ENCODE results near the gene RXRA.

- TF ChIP-seq EZH2 (IDR thresholded peaks at IDR 0.05; ENCODE audit: borderline replicate concordance, low read length) (no peak), CTCF (IDR thresholded peaks at IDR 0.05; ENCODE audit: low read length) (no peak)
Measured at GRCh38 chr9:134282138-134282650, 44.1 kb upstream of the RXRA start.
